ENCODE measurements around the gene FOXK2. TPM values are rescaled to one million over a fixed set of nuclear protein-coding genes. Genes with fewer than 3 reads are reported as not detected.

The FOXK2 gene
- total RNA-seq, 4 donors from 2014 or later, result 27.0 to 51.6 (median 45.3) TPM

- TF ChIP-seq EP300 (IDR thresholded peaks at IDR 0.05) (no peak), POLR2AphosphoS5 (IDR thresholded peaks at IDR 0.05) (no peak), POLR2A (IDR thresholded peaks at IDR 0.05; ENCODE audit: low read depth) (no peak), CTCF (IDR thresholded peaks at IDR 0.05) (no peak)
- H3K36me3 ChIP-seq, result peaks cover 37 to 100% (median 98%) of the 10 kb centered on the region in 4 donors
- H3K9me3 ChIP-seq, result no peaks in the 10 kb centered on the region
- peaks cover 0 to 4% (median 0%) of the 10 kb centered on the region in 4 donors for H3K4me1 ChIP-seq
- no peaks in the 10 kb centered on the region for H3K27me3 ChIP-seq
- DNase-seq (ENCODE audit: extremely low spot score), result no peak
- WGBS, result 88% methylated on average over 5 of the region's 8 CpGs
- H3K4me3 ChIP-seq, result no peak overlapping the region
- no peak overlapping the region for H3K27ac ChIP-seq (replicated peaks in 1 of 4)
- intact Hi-C loops (cut with DNase I), result no loop called here
Observed at GRCh38 chr17:82477934-82478333, 41.6 kb upstream of the FOXK2 start.

- no peak overlapping the region for H3K4me3 ChIP-seq
- peaks cover 41 to 100% (median 99%) of the 10 kb centered on the region in 4 donors for H3K36me3 ChIP-seq
- intact Hi-C loops (cut with DNase I), result no loop called here
- H3K4me1 ChIP-seq, result peaks cover 0 to 4% (median 0%) of the 10 kb centered on the region in 4 donors
- no peak for DNase-seq (ENCODE audit: extremely low spot score)
- H3K9me3 ChIP-seq, result no peaks in the 10 kb centered on the region
- TF ChIP-seq POLR2AphosphoS5 (IDR thresholded peaks at IDR 0.05) (no peak), CTCF (IDR thresholded peaks at IDR 0.05) (no peak), POLR2A (IDR thresholded peaks at IDR 0.05; ENCODE audit: low read depth) (no peak), EP300 (IDR thresholded peaks at IDR 0.05) (no peak)
- no peaks in the 10 kb centered on the region for H3K27me3 ChIP-seq
- H3K27ac ChIP-seq (replicated peaks in 1 of 4), result peak overlapping the region in 3 of 4 donors; percentile 19 to 46 (median 41)
- 55% methylated on average over 3 of the region's 5 CpGs for WGBS
Observed at GRCh38 chr17:82479602-82480001, 39.9 kb upstream of the FOXK2 start.

GRCh38 chr17:82480318-82480717 is 39.2 kb upstream of the FOXK2 start:
- WGBS, result 81% methylated on average over 9 of the region's 9 CpGs
- Histone ChIP-seq H3K4me1 (peaks cover 0 to 4% (median 0%) of the 10 kb centered on the region in 4 donors), H3K9me3 (no peaks in the 10 kb centered on the region), H3K27ac (replicated peaks in 1 of 4) (peak overlapping the region in 1 of 4 donors; percentile 46), H3K36me3 (peaks cover 47 to 100% (median 99%) of the 10 kb centered on the region in 4 donors), H3K27me3 (no peaks in the 10 kb centered on the region), H3K4me3 (no peak overlapping the region)
- TF ChIP-seq EP300 (IDR thresholded peaks at IDR 0.05), result no peak
- TF ChIP-seq CTCF (IDR thresholded peaks at IDR 0.05), result no peak
- no peak for TF ChIP-seq POLR2A (IDR thresholded peaks at IDR 0.05; ENCODE audit: low read depth)
- no peak for TF ChIP-seq POLR2AphosphoS5 (IDR thresholded peaks at IDR 0.05)
- no peak for DNase-seq (ENCODE audit: extremely low spot score)
- intact Hi-C loops (cut with DNase I), result no loop called here

DNA sequence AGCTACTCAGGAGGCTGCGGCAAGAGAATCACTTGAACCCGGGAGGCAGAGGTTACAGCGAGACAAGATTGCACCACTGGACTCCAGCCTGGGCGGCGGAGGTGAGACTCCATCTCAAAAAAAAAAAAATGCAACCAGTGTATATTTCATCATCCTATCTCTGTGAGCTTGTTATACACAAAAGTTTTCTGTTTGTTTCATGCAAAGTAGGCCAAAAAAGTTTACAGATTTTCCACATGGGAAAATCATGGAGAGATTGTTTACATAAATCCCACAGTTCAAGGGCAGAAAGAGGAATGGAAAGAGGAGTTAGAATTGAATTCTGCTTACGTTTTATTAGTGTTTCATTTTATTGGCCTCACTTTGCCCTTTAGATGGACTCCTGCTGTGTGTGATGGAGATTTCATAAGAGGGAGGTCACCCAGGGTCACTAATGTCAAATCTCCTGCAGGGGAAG is 36.3 kb upstream of the FOXK2 start:
- H3K27me3 ChIP-seq, result no peaks in the 10 kb centered on the region
- TF ChIP-seq EP300 (IDR thresholded peaks at IDR 0.05), result no peak
- TF ChIP-seq POLR2A (IDR thresholded peaks at IDR 0.05; ENCODE audit: low read depth), result no peak
- no peak for TF ChIP-seq CTCF (IDR thresholded peaks at IDR 0.05)
- TF ChIP-seq POLR2AphosphoS5 (IDR thresholded peaks at IDR 0.05), result no peak
- H3K4me3 ChIP-seq, result no peak overlapping the region
- no peak for DNase-seq (ENCODE audit: extremely low spot score)
- no peak overlapping the region for H3K27ac ChIP-seq (replicated peaks in 1 of 4)
- H3K36me3 ChIP-seq, result peaks cover 67 to 100% (median 100%) of the 10 kb centered on the region in 4 donors
- H3K9me3 ChIP-seq, result no peaks in the 10 kb centered on the region
- peaks cover 5 to 10% (median 6%) of the 10 kb centered on the region in 4 donors for H3K4me1 ChIP-seq
- 93% methylated on average over 6 of the region's 6 CpGs for WGBS
- intact Hi-C loops (cut with DNase I), result no loop called here

GRCh38 chr17:82483836-82484235 is 35.7 kb upstream of the FOXK2 start:
- DNase-seq (ENCODE audit: extremely low spot score), result no peak
- H3K4me3 ChIP-seq, result no peak overlapping the region
- H3K4me1 ChIP-seq, result peaks cover 10 to 15% (median 10%) of the 10 kb centered on the region in 4 donors
- no peaks in the 10 kb centered on the region for H3K27me3 ChIP-seq
- H3K9me3 ChIP-seq, result no peaks in the 10 kb centered on the region
- H3K27ac ChIP-seq (replicated peaks in 1 of 4), result no peak overlapping the region
- WGBS, result 91% methylated on average over 8 of the region's 9 CpGs
- intact Hi-C loops (cut with DNase I), result no loop called here
- peaks cover 61 to 99% (median 97%) of the 10 kb centered on the region in 4 donors for H3K36me3 ChIP-seq
- TF ChIP-seq CTCF (IDR thresholded peaks at IDR 0.05), result no peak
- no peak for TF ChIP-seq POLR2A (IDR thresholded peaks at IDR 0.05; ENCODE audit: low read depth)
- no peak for TF ChIP-seq EP300 (IDR thresholded peaks at IDR 0.05)
- no peak for TF ChIP-seq POLR2AphosphoS5 (IDR thresholded peaks at IDR 0.05)

All from esophagus muscularis mucosa (tissue), 4 donors.